WERI-Rb-1 (cell line): Measurements from ENCODE around the gene HOXD12.

Experiments used
- DNase-seq: peaks from one replicate; pipeline ENCODE4 v3.0.0-alpha.2; 2020
- H3K27ac ChIP-seq: fragments of 250-450 bp; sonication (Bioruptor Pico); 2 replicates; pipeline ENCODE4 v1.5.1; 2020; ENCODE audit warnings: mild to moderate bottlenecking, moderate library complexity
- H3K27me3 ChIP-seq: fragments of 250-450 bp; sonication (Bioruptor Pico); 2 replicates; pipeline ENCODE4 v1.5.1; 2021; ENCODE audit warnings: mild to moderate bottlenecking, low read depth, moderate library complexity; ENCODE audit not compliant: insufficient read depth, severe bottlenecking
- H3K36me3 ChIP-seq: fragments of 250-450 bp; sonication (Bioruptor Pico); 2 replicates; pipeline ENCODE4 v1.5.1; 2020; ENCODE audit warnings: mild to moderate bottlenecking, moderate library complexity
- H3K4me3 ChIP-seq: 2 replicates; pipeline ENCODE4 v1.5.1; 2011; ENCODE audit warnings: low read depth, mild to moderate bottlenecking, control low read depth, low read length
- H3K9me3 ChIP-seq: fragments of 250-450 bp; sonication (Bioruptor Pico); 2 replicates; pipeline ENCODE4 v1.5.1; 2021; ENCODE audit warnings: mild to moderate bottlenecking, moderate library complexity; ENCODE audit not compliant: severe bottlenecking
- TF ChIP-seq, protein P1 (sequence below): IDR thresholded peaks from 2 replicates; pipeline ENCODE4 v1.5.1; 2011; ENCODE audit warnings: low read depth, mild to moderate bottlenecking, control low read depth, inconsistent platforms, low read length

Gene HOXD12

DNA sequence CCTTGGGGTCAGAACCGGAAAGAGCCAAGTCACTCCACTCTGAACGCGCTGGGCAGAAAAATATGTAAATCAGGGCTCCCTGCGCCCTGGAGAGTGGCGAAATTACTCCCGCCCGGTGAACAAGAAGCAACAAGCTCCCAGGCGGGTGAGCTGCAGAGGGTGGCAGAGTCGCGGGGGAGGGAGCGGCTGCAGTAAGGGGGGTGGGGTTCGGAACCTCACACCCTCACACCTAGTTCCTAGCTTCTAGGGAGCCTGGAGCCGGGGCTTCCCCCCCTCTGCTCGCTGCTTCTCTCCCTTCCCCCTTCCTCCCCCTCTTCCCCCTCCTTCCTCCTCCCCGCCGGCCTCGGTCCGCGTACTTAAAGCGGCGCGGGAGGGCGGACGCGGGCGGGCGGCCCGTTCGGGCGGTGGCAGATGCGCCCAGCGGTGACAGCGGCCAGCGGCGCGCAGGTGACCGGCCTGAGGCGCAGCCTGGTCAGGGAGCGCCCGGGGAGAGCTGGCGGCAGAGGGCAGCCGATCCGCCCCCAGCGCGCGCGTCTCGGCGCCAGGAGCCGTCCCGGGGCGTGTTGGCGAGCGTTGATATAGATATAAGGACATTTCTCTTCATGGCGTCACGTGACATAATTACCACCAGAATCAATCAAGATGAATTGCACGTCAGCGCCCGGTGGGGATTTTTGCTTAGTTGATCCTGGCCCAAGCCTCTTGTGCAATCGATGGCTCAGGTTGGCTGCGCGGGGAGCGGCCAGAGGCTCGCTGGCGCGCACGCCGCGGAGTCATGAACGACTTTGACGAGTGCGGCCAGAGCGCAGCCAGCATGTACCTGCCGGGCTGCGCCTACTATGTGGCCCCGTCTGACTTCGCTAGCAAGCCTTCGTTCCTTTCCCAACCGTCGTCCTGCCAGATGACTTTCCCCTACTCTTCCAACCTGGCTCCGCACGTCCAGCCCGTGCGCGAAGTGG lies 7.3 kb downstream of the HOXD12 start, which contains the start of gene HOXD11:
TSS of gene HOXD11 (plus strand) at position 700 of the 959 bp plus-strand sequence. CDS start at position 776, 76 bp downstream.
- H3K27me3 ChIP-seq: peaks cover 89% of the 10 kb centered on the region
- H3K4me3 ChIP-seq: no peak within 1 kb of the TSS
- TF ChIP-seq, protein P1, sequence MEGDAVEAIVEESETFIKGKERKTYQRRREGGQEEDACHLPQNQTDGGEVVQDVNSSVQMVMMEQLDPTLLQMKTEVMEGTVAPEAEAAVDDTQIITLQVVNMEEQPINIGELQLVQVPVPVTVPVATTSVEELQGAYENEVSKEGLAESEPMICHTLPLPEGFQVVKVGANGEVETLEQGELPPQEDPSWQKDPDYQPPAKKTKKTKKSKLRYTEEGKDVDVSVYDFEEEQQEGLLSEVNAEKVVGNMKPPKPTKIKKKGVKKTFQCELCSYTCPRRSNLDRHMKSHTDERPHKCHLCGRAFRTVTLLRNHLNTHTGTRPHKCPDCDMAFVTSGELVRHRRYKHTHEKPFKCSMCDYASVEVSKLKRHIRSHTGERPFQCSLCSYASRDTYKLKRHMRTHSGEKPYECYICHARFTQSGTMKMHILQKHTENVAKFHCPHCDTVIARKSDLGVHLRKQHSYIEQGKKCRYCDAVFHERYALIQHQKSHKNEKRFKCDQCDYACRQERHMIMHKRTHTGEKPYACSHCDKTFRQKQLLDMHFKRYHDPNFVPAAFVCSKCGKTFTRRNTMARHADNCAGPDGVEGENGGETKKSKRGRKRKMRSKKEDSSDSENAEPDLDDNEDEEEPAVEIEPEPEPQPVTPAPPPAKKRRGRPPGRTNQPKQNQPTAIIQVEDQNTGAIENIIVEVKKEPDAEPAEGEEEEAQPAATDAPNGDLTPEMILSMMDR: no peak
- no peak within 1 kb of the TSS for H3K27ac ChIP-seq
- no peak for DNase-seq
- no peaks in the 10 kb centered on the region for H3K36me3 ChIP-seq
- peaks cover 7% of the 10 kb centered on the region for H3K9me3 ChIP-seq

DNA sequence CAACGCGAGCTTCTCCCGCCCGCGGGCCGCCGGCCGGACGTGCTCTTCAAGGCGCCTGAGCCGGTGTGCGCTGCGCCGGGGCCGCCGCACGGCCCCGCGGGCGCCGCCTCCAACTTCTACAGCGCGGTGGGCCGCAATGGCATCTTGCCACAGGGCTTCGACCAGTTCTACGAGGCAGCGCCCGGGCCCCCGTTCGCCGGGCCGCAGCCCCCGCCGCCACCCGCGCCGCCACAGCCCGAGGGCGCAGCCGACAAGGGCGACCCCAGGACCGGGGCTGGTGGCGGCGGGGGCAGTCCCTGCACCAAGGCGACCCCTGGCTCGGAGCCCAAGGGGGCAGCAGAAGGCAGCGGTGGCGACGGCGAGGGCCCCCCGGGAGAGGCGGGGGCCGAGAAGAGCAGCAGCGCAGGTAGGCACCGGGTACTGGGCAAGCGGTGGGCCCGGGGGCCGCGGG lies 8.2 kb downstream of the HOXD12 start:
- Histone ChIP-seq H3K9me3 (peaks cover 7% of the 10 kb centered on the region), H3K27me3 (peaks cover 89% of the 10 kb centered on the region), H3K4me3 (no peak overlapping the region), H3K36me3 (no peaks in the 10 kb centered on the region), H3K27ac (no peak overlapping the region)
- DNase-seq: no peak
- TF ChIP-seq, protein P1: no peak

GRCh38 chr2:176109192-176109901 lies 9.8 kb downstream of the HOXD12 start:
- Histone ChIP-seq H3K27me3 (peaks cover 89% of the 10 kb centered on the region), H3K9me3 (peaks cover 7% of the 10 kb centered on the region), H3K27ac (no peak overlapping the region), H3K4me3 (no peak overlapping the region), H3K36me3 (no peaks in the 10 kb centered on the region)
- DNase-seq: no peak
- TF ChIP-seq, protein P1: no peak

GRCh38 chr2:176109946-176110345 lies 10.4 kb downstream of the HOXD12 start:
- Histone ChIP-seq H3K27me3 (peaks cover 89% of the 10 kb centered on the region), H3K27ac (no peak overlapping the region), H3K36me3 (no peaks in the 10 kb centered on the region), H3K9me3 (peaks cover 7% of the 10 kb centered on the region), H3K4me3 (no peak overlapping the region)
- TF ChIP-seq, protein P1: no peak
- DNase-seq: no peak

DNA sequence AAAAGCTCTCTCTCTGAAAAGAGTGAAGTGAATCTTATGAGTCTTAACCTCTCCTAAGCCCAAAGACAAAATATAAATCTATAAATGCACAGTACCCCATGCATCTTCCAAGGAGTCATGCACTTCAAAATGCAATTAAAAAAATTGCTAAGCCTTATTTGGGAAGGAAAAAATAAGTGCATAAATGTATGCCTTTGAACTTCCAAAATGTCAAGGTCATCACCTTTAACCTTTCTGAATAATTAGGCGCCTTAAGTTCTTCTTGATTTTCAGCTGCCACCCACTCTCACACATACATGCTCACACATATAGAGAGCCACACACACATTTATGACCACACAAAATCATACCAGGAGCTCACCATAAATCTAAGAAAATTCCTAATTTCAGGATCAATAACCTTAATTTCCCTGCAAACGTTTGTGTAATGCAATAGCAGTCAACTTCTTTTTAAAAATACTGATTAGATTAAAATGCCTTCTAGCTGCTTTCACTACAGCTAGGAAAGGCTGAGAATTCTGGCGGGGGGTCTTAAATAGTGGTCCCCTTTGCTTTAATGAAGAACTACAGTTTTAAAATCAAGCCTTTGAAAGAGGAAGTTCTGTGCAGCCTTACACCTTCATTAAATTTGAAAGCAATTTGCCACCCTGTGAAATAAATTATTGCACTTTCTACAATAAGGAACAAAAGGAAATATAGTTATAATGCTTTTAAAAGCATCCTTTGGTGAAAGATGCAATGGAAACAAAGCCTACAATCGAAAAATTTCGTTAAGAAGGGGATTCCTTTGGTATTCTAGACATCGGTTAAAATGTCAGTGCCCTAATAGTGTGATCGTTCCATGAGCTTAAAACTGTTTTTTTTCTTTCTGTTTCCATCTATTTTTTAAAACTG lies 11.1 kb downstream of the HOXD12 start:
- Histone ChIP-seq H3K9me3 (peaks cover 4% of the 10 kb centered on the region), H3K4me3 (no peak overlapping the region), H3K27me3 (peaks cover 89% of the 10 kb centered on the region), H3K36me3 (no peaks in the 10 kb centered on the region), H3K27ac (no peak overlapping the region)
- DNase-seq: no peak
- TF ChIP-seq, protein P1: no peak
